HG03469 (cell line): ENCODE data around the gene PHLDB1.

Experiments
- ATAC-seq: cut with Tn5 transposase; IDR thresholded peaks from one replicate; pipeline ENCODE4 v1.9.1; 2021; ENCODE audit warnings: mild to moderate bottlenecking, moderate library complexity, moderate number of reproducible peaks; ENCODE audit not compliant: unreplicated experiment

The PHLDB1 gene

DNA sequence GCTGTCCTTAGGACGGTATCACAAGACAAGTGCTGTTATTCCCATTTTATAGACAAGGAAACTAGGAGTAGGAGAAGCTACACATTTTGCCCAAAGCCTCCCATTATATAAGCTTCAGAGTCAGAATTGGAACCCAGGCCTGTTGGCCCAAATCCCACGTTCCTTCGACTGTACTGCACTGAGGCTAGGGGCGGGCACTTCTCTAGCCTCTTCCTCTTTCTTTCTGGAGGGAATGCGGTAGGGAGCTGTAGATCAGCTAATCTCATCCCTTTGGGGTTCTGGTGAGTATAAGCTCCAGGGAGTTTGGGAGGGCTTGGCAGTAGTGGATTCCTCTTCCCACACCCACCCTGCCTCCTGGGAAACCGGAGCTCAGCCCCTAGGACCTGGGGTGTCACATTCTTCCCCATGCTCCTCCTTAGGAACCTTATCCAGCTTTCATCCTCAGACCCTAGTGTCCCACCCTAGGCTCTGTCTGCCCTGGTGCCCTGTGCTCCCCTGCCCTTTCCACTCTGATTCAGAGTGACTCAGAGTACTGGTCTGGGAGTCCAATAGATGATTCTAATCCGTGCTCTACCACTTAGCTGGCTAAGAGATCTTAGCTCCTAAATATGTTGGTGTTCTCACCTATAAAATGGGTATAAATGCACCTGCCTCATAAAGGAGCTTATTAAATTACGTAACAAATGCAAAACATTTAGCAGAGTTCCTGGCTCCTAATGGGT, 29.3 kb downstream of the PHLDB1 start:
- no peak for ATAC-seq

DNA sequence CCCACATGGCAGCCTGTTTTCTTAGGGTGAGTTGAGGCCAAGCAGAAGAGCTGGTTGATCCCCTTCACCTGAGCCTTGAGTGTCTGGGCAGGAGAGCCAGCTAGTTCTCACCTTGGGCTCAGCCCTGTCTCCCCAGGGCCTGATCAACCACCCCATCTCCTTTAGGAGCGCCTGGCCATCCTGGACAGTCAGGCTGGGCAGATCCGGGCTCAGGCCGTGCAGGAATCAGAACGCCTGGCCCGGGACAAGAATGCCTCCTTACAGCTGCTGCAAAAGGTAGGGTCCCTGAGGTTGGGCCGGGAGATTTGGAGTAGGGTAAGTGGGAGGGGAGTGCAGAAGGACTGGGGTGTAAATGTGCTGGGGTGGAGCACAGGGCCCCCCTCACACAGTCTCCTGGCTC, 31.3 kb downstream of the PHLDB1 start:
- no peak for ATAC-seq

DNA sequence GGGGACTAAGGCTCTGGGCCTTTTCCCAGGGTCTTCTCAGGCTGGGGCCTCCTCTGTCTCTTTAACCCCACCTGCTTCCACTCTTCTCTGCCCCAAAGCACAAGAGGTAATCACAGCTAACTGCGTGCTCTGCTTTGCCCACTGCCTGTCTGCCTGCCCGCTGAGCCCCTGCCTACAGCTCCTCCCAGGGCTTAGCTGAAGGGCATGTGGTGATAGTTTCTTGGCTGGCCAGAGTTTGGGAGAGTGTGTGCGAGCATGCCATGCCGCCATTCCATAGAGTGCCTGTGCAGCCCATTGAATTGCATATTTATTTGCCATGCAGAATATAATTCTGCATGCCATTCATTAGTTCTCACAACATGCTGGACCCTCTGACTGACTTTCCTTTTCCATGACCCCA, 32.5 kb downstream of the PHLDB1 start:
- ATAC-seq, result no peak

DNA sequence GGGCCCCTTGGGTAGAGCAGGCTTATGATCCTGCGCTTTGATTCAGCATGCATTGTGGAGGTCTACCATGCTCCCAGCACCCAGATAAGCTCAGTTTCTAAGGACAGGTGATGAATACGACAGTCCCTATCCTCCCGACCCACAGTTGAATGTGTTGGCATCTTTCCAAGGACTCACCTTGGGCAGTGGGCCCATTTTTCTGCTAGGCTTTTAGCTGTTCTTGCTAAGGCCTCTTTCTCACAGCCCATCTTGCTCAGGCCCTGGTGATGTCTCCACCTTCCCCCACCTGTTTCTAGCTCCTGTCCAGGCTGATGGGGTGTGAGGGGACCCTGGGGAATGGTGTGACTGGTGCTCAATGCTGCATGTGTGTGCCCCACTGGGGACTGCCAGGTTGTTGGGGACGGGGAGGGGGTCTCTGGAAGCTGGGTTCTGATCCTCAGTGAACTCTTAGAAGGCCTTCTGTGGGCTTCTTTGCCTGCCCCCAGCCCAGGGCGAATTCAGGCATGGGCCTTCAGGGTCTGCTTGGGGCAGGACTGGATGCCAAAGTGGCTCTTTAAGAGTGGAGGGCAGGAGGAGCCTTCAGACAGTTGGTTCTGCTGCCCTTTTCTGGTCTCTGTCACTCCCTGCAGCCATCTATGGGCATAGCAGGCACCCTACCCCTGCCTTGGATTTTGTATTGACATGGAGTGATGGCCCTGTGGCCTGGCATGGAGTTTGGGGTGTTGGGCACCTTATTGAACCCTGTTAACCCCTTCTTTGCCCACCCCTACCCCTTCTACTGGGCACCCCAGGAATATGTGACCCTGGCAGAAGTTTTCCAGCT, 33.1 kb downstream of the PHLDB1 start:
- no peak for ATAC-seq

DNA sequence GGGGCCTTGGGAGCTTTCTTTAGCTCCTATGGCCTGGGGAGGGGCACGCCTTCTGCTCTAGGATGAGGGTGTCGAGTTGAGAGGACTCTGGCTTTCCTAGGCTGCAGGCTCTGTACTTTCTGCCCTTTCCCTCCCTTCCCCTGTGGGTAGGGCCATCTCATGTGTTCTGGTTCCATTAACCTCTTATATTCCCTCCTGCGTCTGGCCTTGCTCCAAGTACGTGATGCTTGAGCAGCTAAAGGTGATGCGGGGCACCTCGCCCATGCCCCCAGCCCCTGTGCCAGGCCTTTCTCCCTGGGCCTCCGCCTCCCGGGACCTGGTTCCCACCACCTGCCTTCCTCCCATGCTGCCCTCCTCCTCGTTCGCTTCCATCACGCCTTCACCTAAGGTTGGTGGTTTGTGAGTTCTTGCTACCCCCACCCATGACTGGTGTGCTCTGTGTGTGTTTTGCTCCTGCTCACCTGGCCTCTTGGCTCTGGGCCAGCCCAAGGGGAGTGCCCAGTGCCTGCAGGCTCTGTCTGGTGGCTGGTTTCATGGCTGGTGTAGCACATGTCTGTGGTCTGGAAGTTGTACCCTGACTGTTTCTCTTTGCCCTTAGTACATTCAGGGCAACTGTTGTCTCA, 34.1 kb downstream of the PHLDB1 start:
- ATAC-seq, result no peak

DNA sequence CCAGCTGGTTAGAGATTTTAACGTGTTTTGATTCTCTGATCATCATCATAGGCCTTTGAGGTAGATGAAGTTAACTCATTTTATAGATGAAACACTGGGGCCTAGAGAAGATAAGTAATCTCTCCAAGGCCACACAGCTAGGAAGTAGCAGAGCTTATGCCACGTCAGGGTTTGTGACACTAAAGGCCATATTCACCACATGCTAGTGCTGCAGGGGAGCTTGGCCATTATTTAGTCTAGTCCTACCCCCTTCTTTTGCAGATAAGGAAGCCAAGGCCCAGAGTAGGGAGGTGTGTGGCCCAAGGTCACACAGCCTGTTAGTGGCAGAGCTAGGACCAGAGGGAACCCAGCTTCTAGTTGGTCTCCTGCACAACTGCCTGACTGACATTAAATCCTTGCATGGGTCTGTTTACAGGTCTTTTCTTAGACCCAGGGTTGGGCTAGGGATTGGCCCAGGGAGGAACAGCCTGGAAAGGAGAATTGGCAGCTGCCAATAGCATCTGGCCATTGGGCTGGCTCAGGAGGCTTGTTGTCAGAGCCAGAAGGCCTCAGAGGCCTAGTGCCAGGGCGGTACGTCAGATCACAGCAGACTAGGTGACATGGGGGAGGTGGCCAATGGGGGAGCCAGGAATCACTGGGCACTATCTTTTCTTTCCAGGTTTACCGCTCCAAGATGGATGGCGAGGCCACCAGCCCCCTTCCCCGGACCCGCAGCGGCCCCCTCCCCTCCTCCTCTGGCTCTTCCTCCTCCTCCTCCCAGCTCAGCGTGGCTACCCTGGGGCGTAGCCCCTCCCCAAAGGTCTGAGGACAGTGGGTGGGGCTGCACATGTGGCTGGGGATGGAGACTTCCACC, 36.0 kb downstream of the PHLDB1 start:
- no peak for ATAC-seq

DNA sequence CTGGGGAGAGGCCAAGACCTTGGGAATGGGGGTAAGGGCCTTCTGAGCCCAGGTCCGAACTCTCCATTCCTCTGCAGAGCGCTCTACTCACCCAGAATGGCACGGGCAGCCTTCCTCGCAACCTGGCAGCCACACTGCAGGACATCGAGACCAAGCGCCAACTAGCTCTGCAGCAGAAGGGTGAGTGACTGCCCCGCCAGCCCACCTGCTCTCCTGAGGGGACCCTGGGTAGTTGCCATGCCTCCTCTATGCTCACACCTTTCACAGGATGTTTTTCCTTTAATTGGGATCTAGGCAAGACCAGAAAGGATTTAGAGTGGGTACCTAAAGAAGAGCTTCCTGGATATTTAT, 36.6 kb downstream of the PHLDB1 start:
- ATAC-seq, result no peak

DNA sequence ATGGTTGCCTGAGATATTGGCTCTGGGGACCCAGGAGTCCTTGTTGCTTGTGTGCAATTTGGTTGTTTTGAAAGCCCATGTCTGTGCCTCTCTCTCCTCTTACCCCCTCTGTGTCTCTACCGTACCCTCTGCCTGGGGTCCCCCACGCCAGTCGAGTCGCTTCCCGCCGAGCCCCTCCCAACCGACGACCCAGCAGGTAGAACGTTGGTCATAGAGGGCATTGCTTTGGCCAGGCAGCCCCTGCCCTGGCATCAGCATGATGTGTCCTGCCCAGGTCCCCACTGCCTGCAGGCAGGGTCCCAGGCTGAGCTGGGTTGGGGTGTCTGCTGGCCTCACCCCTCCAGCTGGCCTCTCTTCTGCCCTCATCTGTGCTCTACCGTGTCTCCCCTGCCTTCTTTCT, 37.1 kb downstream of the PHLDB1 start:
- no peak for ATAC-seq

DNA sequence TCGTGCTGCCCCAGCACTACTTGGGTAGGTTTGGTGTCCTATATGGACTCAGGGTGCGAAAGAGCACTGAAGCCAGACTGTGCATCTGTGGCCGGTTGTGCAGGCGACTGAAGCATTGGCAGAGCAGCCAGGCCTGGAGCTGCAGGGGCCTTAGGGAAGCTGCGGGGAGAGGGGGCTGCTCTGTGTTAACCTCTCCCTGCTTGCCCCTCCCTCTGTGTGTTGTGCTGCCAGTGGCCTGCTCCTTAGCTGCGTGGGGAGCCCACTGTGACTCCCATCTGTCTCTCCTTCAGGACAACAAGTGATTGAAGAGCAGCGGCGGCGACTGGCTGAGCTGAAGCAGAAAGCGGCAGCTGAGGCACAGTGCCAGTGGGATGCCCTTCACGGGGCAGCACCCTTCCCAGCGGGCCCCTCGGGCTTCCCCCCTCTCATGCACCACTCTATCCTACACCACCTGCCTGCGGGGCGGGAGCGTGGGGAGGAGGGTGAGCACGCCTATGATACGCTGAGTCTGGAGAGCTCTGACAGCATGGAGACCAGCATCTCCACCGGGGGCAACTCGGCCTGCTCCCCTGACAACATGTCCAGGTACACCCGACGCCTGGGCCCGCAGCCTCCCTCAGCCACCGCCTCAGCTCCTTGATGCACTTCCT, 37.8 kb downstream of the PHLDB1 start:
- ATAC-seq, result no peak

DNA sequence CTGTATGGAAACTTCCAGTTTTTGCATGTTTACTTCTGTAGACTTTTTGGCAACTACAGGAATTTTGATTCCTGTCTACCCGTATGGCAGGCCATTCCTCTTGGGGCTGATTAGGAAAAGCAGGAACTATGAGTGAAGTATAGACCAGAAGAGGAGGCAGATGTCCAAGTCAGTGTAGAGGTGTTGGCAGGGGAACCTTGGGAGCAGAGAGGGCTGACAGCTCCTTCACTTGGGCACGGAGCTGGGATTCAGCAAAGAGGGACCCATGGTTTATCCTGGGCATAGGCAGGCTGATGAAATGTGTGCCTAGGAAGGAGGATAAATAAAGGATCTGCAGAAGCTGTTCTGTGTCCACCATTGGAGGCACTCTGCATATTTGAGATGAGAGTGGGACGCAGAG, 39.0 kb downstream of the PHLDB1 start:
- ATAC-seq, result no peak

DNA sequence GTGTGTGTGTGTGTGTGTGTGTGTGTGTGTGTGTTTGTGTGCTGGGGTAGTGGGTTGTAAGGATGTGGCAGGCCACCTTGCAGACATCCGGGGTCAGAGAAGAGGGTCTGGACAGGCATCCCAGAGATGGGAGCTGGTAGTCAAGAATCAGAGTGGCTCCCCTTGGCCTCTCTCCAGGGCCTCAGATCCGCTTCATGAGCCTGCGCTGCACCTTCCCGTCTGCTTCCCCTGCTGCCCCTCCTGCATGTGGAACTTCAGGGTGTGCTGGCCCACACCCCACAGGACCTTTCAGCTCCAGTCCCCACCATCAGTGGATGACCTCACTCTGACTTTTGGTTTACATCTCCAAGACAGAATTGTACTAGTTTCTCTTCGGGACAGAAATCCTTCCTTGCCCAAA, 40.9 kb downstream of the PHLDB1 start:
- no peak for ATAC-seq

DNA sequence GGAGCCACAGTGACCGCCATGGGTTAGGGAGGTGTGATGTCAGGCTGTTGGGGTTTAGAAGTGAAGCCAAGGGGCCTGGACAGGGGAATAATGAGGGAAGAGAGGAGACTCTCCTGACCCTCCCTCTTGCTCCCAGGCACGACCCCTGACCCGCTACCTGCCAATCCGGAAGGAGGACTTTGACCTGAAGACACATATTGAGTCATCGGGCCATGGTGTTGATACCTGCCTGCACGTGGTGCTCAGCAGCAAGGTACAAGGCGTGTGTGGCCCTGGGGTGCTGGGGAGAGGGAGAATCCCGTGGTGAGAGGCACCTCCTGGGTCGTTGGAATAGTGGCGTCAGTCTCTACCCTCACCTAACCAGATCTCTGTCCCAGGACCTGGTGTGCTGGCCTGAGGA, 42.5 kb downstream of the PHLDB1 start:
- no peak for ATAC-seq

DNA sequence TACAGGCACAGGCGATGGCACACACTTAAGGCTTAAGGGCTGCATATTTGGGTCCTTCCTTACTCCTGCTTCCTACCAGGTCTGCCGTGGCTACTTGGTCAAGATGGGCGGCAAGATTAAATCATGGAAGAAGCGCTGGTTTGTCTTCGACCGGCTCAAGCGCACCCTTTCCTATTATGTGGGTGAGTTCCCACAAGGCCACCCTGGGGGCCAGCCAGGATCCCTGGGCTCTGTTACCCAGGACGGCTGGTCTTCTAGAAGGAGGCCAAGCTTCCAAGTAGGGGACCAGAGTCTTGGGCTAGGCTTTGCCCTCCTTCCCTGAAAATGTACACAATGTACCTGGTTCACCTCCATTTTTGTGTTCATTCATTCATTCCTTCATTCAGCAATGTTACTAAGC, 43.0 kb downstream of the PHLDB1 start:
- ATAC-seq, result no peak

DNA sequence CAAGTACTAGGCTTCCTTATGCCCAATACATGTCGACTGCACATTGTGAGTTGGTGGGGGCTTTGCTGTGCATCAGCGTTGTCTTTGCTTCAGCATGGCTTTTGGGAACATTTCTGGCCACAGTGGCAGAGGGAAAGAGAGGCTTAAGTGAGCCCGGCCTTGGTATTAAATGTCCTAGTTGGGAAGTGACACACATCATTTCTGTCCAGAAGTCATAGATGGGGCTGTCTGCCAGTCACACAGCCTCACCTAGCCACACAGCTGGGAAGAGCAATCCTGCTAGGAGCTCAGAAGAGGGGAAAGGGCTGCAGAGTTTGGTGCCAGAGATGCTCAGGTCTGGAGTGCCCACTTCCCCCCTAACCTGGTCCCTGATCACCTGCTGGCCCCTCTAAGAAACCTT, 44.4 kb downstream of the PHLDB1 start:
- ATAC-seq, result no peak

DNA sequence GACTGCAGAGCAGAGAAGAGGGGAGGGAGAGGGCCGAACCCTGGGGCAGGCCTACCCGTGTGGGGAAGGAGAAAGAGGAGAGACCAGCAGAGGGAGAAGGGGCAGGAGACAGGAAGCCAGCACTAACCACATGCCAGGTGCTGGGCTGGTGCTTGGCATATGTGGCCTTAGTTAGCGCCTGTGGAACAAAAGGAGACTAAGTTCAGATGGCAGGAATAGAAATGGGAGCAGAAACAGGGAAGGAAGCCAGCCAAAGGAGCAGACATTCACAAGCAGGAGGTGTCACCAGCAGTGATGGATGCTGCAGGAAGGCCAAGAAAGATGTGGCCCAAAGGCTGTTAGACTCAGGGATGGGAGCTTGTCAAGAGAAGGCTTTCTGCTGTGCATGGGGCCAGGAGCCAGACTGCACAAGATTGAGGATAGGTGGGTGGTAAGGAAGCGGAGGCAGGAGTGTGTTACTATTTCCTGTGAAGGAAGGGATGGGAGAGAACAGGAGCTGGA, 45.3 kb downstream of the PHLDB1 start:
- no peak for ATAC-seq

DNA sequence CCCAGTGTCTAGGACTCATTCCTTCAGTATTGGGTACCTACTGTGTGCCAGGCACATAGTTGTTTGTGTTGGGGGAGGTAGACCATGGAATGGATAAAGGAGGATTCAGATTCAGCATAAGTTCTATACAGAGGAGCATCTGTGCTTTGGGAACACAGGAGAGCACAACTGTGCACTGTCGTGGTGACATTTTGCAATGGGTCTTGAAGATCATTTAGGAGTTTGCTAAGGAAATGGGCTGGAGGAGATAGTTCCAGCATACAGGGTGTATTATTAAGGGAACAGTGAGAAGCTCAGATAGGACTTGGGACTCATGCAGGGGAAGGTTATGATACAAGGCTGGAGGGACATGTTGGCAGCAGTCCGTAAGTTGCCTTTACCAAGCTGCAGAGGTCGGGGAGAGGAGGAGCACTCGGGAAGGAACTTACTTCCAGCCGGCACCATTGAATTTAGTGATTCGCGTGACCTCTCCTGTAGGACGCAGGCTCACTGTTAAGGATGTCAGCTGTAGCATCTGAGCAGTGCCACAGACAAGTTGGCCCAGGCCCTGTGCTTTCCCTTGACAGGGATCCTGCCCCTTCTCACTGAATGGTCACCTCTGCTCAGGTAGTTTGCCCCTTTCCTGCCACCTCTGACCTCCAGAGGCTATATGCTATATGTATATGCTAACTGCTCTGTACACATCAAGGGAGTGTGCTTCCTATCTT, 46.4 kb downstream of the PHLDB1 start:
- ATAC-seq, result no peak

DNA sequence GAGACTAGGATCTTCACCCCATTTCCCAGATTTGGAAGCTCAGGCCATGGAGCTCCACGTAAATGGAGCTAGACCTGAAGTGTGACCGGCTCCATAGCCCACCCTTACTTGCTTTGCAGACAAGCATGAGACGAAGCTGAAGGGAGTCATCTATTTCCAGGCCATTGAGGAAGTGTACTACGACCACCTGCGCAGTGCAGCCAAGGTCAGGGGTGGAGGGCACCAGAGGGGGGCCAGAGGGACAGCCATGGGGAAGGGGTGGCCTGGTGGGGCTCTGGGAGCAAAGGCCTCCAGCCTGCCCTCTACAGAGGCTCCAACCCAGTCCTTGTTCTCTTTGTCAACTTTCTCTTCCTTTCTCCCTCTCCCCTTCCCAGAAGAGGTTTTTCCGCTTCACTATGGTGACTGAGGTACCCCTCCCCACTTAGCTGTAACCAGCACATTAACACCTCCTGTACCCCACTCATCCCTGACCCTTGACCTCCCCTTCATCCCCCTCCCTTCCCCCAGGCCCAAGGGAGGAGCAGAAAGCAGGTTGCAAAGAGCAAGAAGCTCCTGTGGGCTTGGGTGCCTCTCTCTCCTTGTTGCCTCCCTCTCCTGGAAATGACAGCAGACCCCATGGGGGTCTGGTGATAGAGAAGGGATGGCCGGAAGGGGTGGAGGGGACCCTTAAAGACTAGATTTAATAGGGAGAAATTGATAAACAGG, 48.2 kb downstream of the PHLDB1 start:
- no peak for ATAC-seq

DNA sequence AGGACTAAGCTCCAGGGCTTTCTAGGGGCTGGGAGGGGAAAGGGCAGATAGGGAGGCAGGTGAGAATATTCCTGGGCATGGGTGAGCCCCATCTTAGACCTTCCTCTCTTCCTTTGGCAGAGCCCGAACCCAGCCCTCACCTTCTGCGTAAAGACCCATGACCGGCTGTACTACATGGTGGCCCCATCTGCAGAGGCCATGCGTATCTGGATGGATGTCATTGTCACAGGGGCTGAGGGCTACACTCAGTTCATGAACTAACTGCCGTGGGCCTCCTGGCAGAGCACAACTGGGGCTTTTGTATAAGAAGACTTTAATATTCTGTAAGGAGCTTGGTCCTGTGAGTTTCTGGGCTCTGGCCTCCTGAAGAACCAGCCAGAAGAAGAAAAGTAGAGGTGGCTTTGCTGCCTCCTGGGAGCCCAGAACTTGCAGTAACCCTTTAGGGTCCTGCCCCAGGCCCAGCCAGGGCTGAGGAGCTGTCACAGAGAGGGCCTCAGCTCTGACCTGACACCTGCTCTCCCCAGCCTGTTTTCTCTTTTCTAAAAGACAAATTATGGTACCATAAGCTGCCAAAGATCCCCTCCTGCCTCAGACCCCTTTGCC, 49.2 kb downstream of the PHLDB1 start:
- no peak for ATAC-seq

DNA sequence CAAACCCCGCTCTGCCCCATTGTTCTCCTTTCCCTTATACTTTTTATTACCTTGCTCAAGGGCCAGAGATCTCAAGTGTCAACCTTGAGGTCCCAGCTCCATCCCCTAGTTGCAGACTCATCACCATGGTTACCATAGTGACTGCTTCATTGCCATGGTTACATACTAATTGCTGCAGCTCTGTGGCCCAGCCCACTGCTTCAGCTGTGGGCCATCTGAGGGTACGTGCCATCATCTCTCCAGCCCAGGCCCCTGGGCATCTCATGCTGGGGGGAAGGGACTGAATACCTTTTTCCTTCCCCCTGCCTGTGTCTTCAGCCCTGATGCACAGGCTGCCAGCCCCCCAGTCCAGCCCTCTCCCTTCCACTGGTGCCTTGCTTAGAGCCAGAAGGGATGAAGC, 49.8 kb downstream of the PHLDB1 start:
- no peak for ATAC-seq
